GM21367 (cell line): ENCODE results near the gene BTG2.
"Not testable (repeated sequence)": the region's sequence is repeated elsewhere in the genome, so short reads cannot be mapped to it uniquely, and the experiment has no call there.

ENCODE experiments used
- ATAC-seq: cut with Tn5 transposase; IDR thresholded peaks from one replicate; pipeline ENCODE4 v1.9.1; 2021; ENCODE audit not compliant: unreplicated experiment

BTG2 gene, protein sequence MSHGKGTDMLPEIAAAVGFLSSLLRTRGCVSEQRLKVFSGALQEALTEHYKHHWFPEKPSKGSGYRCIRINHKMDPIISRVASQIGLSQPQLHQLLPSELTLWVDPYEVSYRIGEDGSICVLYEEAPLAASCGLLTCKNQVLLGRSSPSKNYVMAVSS

DNA sequence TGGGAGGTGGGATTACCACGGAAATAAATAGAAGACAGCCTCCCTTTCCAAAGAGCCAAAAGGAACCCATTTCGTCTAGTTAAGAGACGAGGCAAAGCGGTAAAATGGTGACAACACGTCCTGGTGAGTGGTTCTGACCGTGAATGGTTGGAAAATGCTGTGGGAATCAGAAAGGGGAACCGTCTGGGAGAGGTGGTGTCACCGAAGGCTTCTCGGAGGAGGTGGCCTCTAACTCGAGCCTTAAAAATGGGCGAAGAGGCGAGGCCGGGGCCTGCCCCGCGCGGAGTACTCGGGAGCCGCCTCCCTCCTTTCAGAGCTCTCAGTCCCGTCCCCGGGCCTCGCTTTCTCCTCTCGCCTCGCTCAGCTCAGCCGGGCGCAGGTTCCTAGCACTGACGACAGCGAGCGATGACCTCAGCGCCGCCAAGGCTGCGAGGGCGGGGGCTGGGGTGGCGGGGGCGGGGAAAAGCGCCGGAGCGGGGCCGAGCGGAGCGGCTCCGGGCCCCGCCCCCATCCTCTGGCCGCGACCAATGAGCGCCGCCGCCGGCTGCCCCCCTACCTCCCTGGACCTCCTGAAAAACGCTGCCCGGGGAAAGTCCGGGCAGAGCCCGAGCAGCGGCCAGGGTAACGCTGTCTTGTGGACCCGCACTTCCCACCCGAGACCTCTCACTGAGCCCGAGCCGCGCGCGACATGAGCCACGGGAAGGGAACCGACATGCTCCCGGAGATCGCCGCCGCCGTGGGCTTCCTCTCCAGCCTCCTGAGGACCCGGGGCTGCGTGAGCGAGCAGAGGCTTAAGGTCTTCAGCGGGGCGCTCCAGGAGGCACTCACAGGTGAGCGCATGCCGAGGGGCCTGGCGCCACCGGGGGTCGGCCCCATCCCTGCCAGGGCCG, at the start of gene BTG2:
Gene BTG2 (plus strand): TSS at position 601 of the 890 bp plus-strand sequence. CDS start 88 bp downstream, at position 689.
- peak; percentile 59 for ATAC-seq

DNA sequence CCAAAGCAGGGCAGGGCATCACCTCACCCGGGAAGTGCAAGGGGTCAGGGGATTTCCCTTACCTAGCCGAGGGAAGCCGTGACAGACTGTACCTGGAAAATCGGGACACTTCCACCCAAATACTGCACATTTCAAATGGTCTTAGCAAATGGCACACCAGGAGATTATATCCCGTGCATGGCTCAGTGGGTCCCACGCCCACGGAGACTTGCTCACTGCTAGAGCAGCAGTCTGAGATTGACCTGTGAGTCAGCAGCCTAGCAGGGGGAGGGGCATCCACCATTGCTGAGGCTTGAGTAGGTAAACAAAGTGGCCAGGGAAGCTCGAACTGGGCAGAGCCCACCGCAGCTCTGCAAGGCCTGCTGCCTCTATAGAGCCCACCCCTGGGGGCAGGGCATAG, 48.7 kb upstream of the BTG2 start:
- not testable (repeated sequence) for ATAC-seq

- ATAC-seq: no peak
These were observed 41.8 kb upstream of the BTG2 start for GRCh38 chr1:203263496-203263895.

GRCh38 chr1:203264052-203264501, 41.2 kb upstream of the BTG2 start:
- no peak for ATAC-seq

DNA sequence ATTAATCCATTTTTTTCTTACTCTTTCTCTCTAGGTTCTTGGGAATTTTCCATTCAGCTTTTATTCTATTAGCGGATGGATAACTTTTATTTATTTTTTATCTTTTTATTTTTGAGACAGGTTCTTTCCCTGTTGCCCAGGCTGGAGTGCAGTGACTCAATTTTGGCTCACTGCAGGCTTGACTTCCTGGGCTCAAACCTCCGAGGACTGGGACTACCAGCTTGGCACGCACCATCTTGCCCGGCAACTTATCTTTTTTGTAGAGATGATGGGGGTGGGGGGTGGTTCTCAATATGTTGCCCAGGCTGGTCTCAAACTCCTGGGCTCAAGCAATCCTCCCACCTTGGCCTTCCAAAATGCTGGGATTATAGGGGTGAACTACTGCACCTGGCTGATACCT, 39.8 kb upstream of the BTG2 start:
- ATAC-seq: no peak

DNA sequence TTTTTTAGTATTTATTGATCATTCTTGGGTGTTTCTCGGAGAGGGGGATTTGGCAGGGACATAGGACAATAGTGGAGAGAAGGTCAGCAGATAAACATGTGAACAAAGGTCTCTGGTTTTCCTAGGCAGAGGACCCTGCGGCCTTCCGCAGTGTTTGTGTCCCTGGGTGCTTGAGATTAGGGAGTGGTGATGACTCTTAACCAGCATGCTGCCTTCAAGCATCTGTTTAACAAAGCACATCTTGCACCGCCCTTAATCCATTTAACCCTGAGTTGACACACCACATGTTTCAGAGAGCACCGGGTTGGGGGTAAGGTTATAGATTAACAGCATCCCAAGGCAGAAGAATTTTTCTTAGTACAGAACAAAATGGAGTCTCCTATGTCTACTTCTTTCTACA, 39.2 kb upstream of the BTG2 start:
- ATAC-seq: not testable (repeated sequence)

- ATAC-seq: no peak
These were observed 37.9 kb upstream of the BTG2 start for GRCh38 chr1:203267347-203267846.

- ATAC-seq: no peak
These were observed 37.4 kb upstream of the BTG2 start for GRCh38 chr1:203267912-203268311.

GRCh38 chr1:203268901-203269653, 36.2 kb upstream of the BTG2 start:
- no peak for ATAC-seq

DNA sequence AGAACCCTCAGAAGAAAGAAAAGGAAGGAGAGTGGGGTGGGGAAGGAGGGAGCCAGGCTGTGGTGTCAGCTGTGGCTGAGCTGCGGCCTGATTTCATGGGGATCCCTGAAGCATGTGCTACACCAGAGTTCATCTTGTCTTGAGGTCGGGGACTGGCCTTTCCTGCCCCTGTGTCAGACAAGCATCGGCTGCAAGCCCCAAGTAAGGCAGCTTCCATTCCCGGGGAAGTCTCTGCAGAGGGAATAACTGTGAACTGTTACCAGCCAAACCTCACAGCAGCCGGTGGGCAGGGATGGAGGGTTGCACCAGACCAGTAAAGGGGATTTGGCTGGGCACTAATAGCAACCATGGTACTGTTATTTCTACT, 35.7 kb upstream of the BTG2 start:
- no peak for ATAC-seq

DNA sequence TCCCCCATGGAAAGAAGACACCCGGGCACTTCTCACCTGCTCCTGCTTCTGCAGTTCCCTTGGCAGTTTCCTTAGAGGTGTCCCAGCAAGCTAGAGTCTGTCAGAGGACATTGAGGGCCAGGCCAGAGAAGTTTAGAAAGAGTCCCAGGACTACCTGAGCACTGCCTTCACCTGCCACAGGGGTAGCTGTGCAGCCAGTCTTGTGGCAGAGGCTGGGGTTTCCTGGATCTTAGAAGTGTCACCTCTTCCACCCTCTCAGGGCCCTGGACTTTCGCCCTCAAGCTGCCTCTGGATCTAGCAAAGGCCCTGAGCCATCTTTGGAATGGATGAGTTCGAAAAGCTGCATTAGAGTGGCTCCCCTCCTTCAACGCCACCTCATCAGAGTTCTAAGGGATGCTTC, 34.9 kb upstream of the BTG2 start:
- ATAC-seq: no peak

DNA sequence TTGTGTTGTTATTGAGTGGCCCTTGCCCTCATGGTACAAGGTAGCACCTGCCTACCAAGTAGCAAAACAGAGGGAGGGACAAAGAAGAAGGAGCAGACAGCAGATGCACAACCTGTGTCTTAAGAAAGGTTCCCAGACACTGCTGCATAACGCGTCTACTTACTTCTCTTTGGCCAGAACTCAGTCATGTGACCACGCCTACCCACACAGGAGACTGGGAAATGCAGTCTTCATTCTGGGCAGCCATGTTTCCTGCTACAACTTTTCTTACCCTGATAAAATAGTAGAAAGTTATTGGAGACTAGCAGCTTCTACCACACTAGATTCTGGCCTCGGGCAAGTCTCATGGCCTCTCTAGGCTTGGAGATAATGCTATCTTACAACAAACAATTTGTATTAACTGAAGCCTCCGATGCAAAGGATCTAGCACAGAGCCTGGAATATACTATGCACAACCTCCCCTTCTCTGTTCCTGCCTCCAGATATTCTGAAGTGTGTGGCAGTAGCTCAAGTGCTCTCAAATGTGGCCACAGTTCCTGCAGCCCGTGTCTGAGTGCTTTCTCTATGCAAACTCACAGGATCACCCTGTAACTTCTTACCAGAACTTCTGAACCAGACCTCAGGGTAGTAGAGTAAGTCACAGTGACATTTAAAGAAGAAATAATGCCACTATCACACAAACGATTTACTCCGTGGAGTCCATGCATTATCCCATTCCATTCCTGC, 34.1 kb upstream of the BTG2 start:
- no peak for ATAC-seq

GRCh38 chr1:203271962-203272632, 33.2 kb upstream of the BTG2 start:
- ATAC-seq: no peak

DNA sequence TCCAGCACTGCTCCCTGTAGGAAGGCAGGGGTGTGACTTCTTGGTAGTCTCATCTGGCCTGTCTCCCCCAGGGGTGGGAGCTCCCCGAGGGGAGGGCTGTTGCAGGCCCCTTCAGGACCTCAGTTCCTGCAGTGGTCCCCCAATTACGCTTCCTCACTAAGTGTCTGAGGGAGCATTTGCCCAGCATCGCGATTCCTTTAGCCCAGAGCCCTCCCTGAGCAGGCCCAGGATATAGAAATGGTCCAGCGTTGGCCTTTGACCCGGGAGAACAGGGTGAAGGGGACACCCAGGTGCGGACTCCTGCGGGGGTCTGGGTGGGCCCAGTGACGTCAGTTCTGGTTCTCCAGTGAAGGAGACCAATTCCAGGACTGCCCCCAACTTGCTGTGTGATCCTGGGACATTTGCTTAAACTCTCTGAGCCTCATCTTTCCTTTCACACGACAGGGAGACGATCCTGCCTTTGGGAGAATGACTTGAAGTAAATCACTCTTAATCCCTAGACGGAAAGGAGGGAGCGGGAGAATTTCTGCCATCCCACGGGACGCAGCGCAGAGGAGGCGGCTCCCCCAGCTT, 32.6 kb upstream of the BTG2 start:
- ATAC-seq: no peak

- ATAC-seq: peak; percentile 41
These were observed 32.0 kb upstream of the BTG2 start for GRCh38 chr1:203273206-203273868.

DNA sequence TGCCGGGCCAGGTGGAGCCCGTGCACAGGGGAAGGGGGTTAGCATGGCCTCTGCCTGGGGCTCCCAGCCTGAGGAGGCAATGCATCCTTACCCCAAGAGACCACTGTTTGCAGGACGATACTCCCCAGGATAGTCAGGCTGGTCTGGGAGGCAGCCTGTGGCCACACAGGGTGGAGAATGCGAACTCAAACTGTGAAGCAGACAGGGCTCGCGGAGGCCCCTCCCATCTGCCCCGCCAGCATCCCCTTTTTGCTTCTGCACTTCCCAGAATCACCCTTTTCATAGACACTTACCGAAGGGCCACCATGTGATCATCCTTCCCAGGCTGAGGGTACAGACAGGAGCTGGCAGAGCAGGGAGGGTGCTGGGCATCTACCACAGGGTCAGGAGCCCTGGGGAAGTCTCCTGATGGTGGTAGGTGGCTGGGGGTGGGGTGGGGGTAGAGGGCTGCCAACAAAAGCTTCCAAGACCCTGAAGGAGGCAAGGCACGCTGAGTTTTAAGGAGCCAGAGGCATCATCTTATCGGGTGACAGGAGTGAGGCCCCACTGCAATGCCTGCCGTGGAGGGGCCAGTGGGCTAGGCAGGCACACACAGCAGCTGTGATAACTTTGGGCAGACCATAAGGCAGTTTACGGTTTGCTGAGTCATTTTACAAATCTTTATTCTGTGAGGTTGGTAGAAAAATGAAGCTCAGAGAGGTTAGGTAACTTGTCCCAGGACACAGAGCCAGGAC, 31.3 kb upstream of the BTG2 start:
- ATAC-seq: no peak

GRCh38 chr1:203274603-203275381, 30.5 kb upstream of the BTG2 start:
- ATAC-seq: no peak

DNA sequence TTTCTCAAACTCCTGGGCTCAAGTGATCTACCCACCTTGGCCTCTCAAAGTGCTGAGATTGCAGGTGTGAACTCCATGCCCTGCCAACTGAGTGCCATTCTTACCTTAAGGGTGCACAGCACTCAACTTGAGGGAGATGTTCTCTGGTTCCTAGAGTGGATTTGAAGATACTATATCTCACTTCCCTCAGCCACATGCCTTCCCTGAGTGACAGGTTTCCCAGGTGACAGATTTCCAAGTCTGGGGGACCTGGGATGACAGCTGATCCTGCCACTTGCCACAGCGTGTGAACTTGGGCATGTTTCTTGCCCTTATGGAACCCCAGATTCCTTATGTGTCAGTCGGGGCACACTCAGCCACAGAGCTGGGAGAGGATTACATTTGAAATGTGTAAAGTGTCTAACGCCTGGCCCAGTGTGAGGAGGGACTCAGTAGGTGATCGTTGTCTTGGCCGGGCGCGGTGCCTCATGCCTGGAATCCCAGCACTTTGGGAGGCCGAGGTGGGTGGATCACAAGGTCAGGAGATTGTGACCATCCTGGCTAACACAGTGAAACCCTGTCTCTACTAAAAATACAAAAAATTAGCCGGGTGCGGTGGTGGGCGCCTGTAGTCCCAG, 29.6 kb upstream of the BTG2 start:
- no peak for ATAC-seq
